Thyroid gland (tissue), 4 donors: ENCODE data around the gene GCN1. TPM values are rescaled to one million over a fixed set of nuclear protein-coding genes. Genes with fewer than 3 reads are reported as not detected.
"Not testable (repeated sequence)": the region's sequence is repeated elsewhere in the genome, so short reads cannot be mapped to it uniquely, and the experiment has no call there.

Experiments
- DNase-seq, 2 donors: peaks; one replicate each; pipeline ENCODE4 v3.0.0-alpha.2; 2019
- H3K27ac ChIP-seq, 3 donors: fragments of 200-600 bp; sonication (generic); 1 replicate in 2 of 3; 2 replicates in 1 of 3; pipeline ENCODE4 v1.5.1; 2016 to 2019; ENCODE audit warnings: mild to moderate bottlenecking in 1 of 3, moderate library complexity in 1 of 3
- H3K27me3 ChIP-seq: fragments of 200-600 bp; sonication (generic); one replicate; pipeline ENCODE4 v1.5.1; 2019
- H3K36me3 ChIP-seq, 2 donors: fragments of 200-600 bp; sonication (generic); one replicate each; pipeline ENCODE4 v1.5.1; 2016 to 2019
- H3K4me1 ChIP-seq, 2 donors: fragments of 200-600 bp; sonication (generic); one replicate each; pipeline ENCODE4 v1.5.1; 2017 to 2019
- H3K4me3 ChIP-seq, 3 donors: fragments of 200-600 bp; sonication (generic); replicated peaks in 1 of 3; 1 replicate in 2 of 3; 2 replicates in 1 of 3; pipeline ENCODE4 v1.5.1; 2016; ENCODE audit warnings: mild to moderate bottlenecking in 1 of 3
- H3K9me3 ChIP-seq: fragments of 200-600 bp; sonication (generic); one replicate; pipeline ENCODE4 v1.5.1; 2017
- CTCF ChIP-seq, 6 experiments: fragments of 200-600 bp in 3 of 6; fragments of 450-650 bp in 3 of 6; sonication (generic) in 3 of 6; IDR thresholded peaks; one replicate each; pipeline ENCODE4 v1.5.1; 2016 to 2019; ENCODE audit warnings: antibody characterized with exemption in 6 of 6, mild to moderate bottlenecking in 2 of 6, inconsistent platforms in 1 of 6, moderate library complexity in 1 of 6
- POLR2A ChIP-seq, 2 donors: fragments of 450-650 bp; IDR thresholded peaks; one replicate each; pipeline ENCODE4 v1.6.1; 2017; ENCODE audit warnings: antibody characterized with exemption in 2 of 2, mild to moderate bottlenecking in 2 of 2, moderate library complexity in 1 of 2
- WGBS, 2 donors: methylation state at CpG; one replicate each; pipeline ENCODE4 v1.1.5; 2017; 5-methylcytosine and 5-hydroxymethylcytosine counted together
- intact Hi-C: fragments of 100-400 bp; cut with DNase I; formaldehyde crosslinking; loops from one replicate; pipeline ENCODE4 v1.15.1; 2023
- total RNA-seq, 4 donors: library from RNA; depleted of rRNA; stranded (reverse); fragments of >200 nt; gene quantifications; one replicate each; pipeline ENCODE4 v1.2.3, GENCODE V29; 2016

Gene GCN1
- total RNA-seq, 4 donors from 2014 or later: 44.6 to 111 (median 73.6) TPM

GRCh38 chr12:120199595-120200306 lies 5.2 kb upstream of the GCN1 start:
- WGBS, 2 donors: 25 to 37% methylated on average over 10 to 12 of the region's 12 CpGs
- H3K4me3 ChIP-seq: peak overlapping the region in 2 of 3 donors; percentile 57 to 86

GRCh38 chr12:120199025-120199424 lies 4.5 kb upstream of the GCN1 start:
- Histone ChIP-seq H3K27me3 (no peaks in the 10 kb centered on the region), H3K4me3 (no peak overlapping the region), H3K9me3 (no peaks in the 10 kb centered on the region), H3K27ac (peak overlapping the region in 1 of 3 donors; percentile 88), H3K36me3 (peaks cover 31 to 34% of the 10 kb centered on the region in 2 donors), H3K4me1 (peaks cover 16 to 29% of the 10 kb centered on the region in 2 donors)
- WGBS, 2 donors: 79% methylated on average over 7 of the region's 7 CpGs
- intact Hi-C loops: no loop called here
- TF ChIP-seq POLR2A (IDR thresholded peaks at IDR 0.05) (no peak), CTCF (IDR thresholded peaks at IDR 0.05) (no peak)
- DNase-seq: no peak

More at GRCh38 chr12:120199595-120200306, 5.2 kb upstream of the GCN1 start:
- peaks cover 16 to 28% of the 10 kb centered on the region in 2 donors for H3K4me1 ChIP-seq
- peak overlapping the region; percentile 30 to 88 (median 87) for H3K27ac ChIP-seq
- peaks cover 31 to 34% of the 10 kb centered on the region in 2 donors for H3K36me3 ChIP-seq
- TF ChIP-seq POLR2A (IDR thresholded peaks at IDR 0.05) (no peak), CTCF (IDR thresholded peaks at IDR 0.05) (no peak)
- intact Hi-C loops: no loop called here
- no peaks in the 10 kb centered on the region for H3K9me3 ChIP-seq
- H3K27me3 ChIP-seq: no peaks in the 10 kb centered on the region
- no peak for DNase-seq

- intact Hi-C loops: no loop called here
- 83 to 87% methylated on average over 4 of the region's 4 CpGs for WGBS, 2 donors
- Histone ChIP-seq H3K9me3 (no peaks in the 10 kb centered on the region), H3K27me3 (no peaks in the 10 kb centered on the region), H3K36me3 (peaks cover 31 to 34% of the 10 kb centered on the region in 2 donors), H3K27ac (no peak overlapping the region), H3K4me3 (no peak overlapping the region), H3K4me1 (peaks cover 23 to 38% of the 10 kb centered on the region in 2 donors)
- TF ChIP-seq POLR2A (IDR thresholded peaks at IDR 0.05) (no peak), CTCF (IDR thresholded peaks at IDR 0.05) (no peak)
- DNase-seq: no peak
These were observed 3.0 kb upstream of the GCN1 start for GRCh38 chr12:120197542-120197887.

GRCh38 chr12:120196817-120197541 lies 2.5 kb upstream of the GCN1 start:
- 79 to 83% methylated on average over 7 of the region's 7 CpGs for WGBS, 2 donors

GRCh38 chr12:120196363-120196762 lies 1.8 kb upstream of the GCN1 start:
- no peaks in the 10 kb centered on the region for H3K27me3 ChIP-seq
- H3K4me1 ChIP-seq: peaks cover 23 to 38% of the 10 kb centered on the region in 2 donors
- TF ChIP-seq POLR2A (IDR thresholded peaks at IDR 0.05): no peak
- TF ChIP-seq CTCF (IDR thresholded peaks at IDR 0.05): no peak
- H3K4me3 ChIP-seq: no peak overlapping the region
- DNase-seq: no peak
- H3K27ac ChIP-seq: no peak overlapping the region
- intact Hi-C loops: no loop called here
- H3K9me3 ChIP-seq: no peaks in the 10 kb centered on the region
- 79 to 85% methylated on average over 1 of the region's 1 CpG for WGBS, 2 donors
- peaks cover 31 to 34% of the 10 kb centered on the region in 2 donors for H3K36me3 ChIP-seq

More at GRCh38 chr12:120196817-120197541, 2.5 kb upstream of the GCN1 start:
- H3K4me3 ChIP-seq, H3K27ac ChIP-seq, H3K9me3 ChIP-seq, H3K27me3 ChIP-seq, DNase-seq, intact Hi-C loops: not testable (repeated sequence)
- Histone ChIP-seq H3K36me3 (peaks cover 31 to 34% of the 10 kb centered on the region in 2 donors), H3K4me1 (peaks cover 23 to 38% of the 10 kb centered on the region in 2 donors)
